SKM-1 (cell line): ENCODE results near the gene ZNF189.

Experiments used
- DNase-seq: peaks from one replicate; lab custom pipeline; 2025; ENCODE audit not compliant: unreplicated experiment; lab: John Stamatoyannopoulos, UW

Gene ZNF189

GRCh38 chr9:101417977-101418376, 19.3 kb downstream of the ZNF189 start:
- DNase-seq: no peak

- DNase-seq: no peak
These were observed 20.1 kb downstream of the ZNF189 start for GRCh38 chr9:101418518-101419430.

GRCh38 chr9:101419863-101420262, 21.2 kb downstream of the ZNF189 start:
- DNase-seq: no peak

- DNase-seq: no peak
These were observed 23.0 kb downstream of the ZNF189 start for GRCh38 chr9:101421653-101422065.

- no peak for DNase-seq
These were observed 28.7 kb downstream of the ZNF189 start for GRCh38 chr9:101427358-101427757.

- DNase-seq: no peak
These were observed 29.5 kb downstream of the ZNF189 start for GRCh38 chr9:101427957-101428655.

- no peak for DNase-seq
These were observed 30.3 kb downstream of the ZNF189 start for GRCh38 chr9:101428909-101429308.

GRCh38 chr9:101429736-101430135, 31.1 kb downstream of the ZNF189 start:
- DNase-seq: no peak

- no peak for DNase-seq
These were observed 33.5 kb downstream of the ZNF189 start for GRCh38 chr9:101432171-101432570.

GRCh38 chr9:101432740-101433139, 34.1 kb downstream of the ZNF189 start:
- no peak for DNase-seq

- no peak for DNase-seq
These were observed 34.6 kb downstream of the ZNF189 start for GRCh38 chr9:101433229-101433628.

GRCh38 chr9:101434998-101435397, 36.3 kb downstream of the ZNF189 start:
- DNase-seq: no peak

- no peak for DNase-seq
These were observed 37.0 kb downstream of the ZNF189 start, which contains the start of gene ALDOB for GRCh38 chr9:101435601-101436079. Gene ALDOB (minus strand): TSS chr9:101435774. CDS start chr9:101430887, 4,887 bp downstream.

- no peak for DNase-seq
These were observed 39.2 kb downstream of the ZNF189 start for GRCh38 chr9:101437806-101438232.

GRCh38 chr9:101438523-101438922, 39.9 kb downstream of the ZNF189 start:
- no peak for DNase-seq

GRCh38 chr9:101440714-101441230, 42.1 kb downstream of the ZNF189 start:
- no peak for DNase-seq

- no peak for DNase-seq
These were observed 43.7 kb downstream of the ZNF189 start for GRCh38 chr9:101442318-101442717.

- DNase-seq: no peak
These were observed 44.1 kb downstream of the ZNF189 start for GRCh38 chr9:101442736-101443135.

GRCh38 chr9:101443364-101443771, 44.7 kb downstream of the ZNF189 start:
- DNase-seq: no peak

GRCh38 chr9:101445353-101446029, 46.8 kb downstream of the ZNF189 start:
- DNase-seq: no peak

GRCh38 chr9:101446732-101447131, 48.1 kb downstream of the ZNF189 start:
- DNase-seq: no peak
